Memory B cell (primary cell): Measurements from ENCODE around the gene RPTOR.
A peak's percentile ranks its signal among the peaks of the same experiment; 100 is the strongest.

Experiments used
- ATAC-seq: fragments of 150-1000 bp; cut with Tn5 transposase; 2 replicates; pipeline ENCODE4 v1.10.0; 2021; ENCODE audit warnings: low read depth, mild to moderate bottlenecking, moderate library complexity
- DNase-seq, 2 donors: peaks; one replicate each; pipeline ENCODE4 v3.0.0; 2022; ENCODE audit warnings: low spot score in 2 of 2
- H3K27ac Mint-ChIP-seq: one replicate; pipeline ENCODE4 v1.8.0; 2022; ENCODE audit warnings: mild to moderate bottlenecking, moderate library complexity, mixed read lengths
- H3K27me3 Mint-ChIP-seq: one replicate; pipeline ENCODE4 v1.8.0; 2022; ENCODE audit warnings: mixed read lengths
- H3K36me3 Mint-ChIP-seq: one replicate; pipeline ENCODE4 v1.8.0; 2022; ENCODE audit warnings: mild to moderate bottlenecking, mixed read lengths
- H3K4me1 Mint-ChIP-seq: one replicate; pipeline ENCODE4 v1.8.0; 2022; ENCODE audit warnings: mixed read lengths
- H3K4me3 Mint-ChIP-seq: one replicate; pipeline ENCODE4 v1.8.0; 2022; ENCODE audit warnings: mild to moderate bottlenecking, moderate library complexity, mixed read lengths
- H3K9me3 Mint-ChIP-seq: one replicate; pipeline ENCODE4 v1.8.0; 2022; ENCODE audit warnings: mixed read lengths

The RPTOR gene

GRCh38 chr17:80922580-80923160 lies 378.0 kb downstream of the RPTOR start:
- peaks cover 27% of the 10 kb centered on the region for H3K36me3 Mint-ChIP-seq
- H3K27ac Mint-ChIP-seq = no peak overlapping the region

GRCh38 chr17:80923211-80924110 lies 378.8 kb downstream of the RPTOR start:
- H3K9me3 Mint-ChIP-seq = no peaks in the 10 kb centered on the region
- no peaks in the 10 kb centered on the region for H3K27me3 Mint-ChIP-seq
- no peak overlapping the region for H3K4me3 Mint-ChIP-seq
- DNase-seq (no peak), ATAC-seq (no peak)
- H3K4me1 Mint-ChIP-seq = peaks cover 2% of the 10 kb centered on the region
- H3K27ac Mint-ChIP-seq = no peak overlapping the region
- peaks cover 26% of the 10 kb centered on the region for H3K36me3 Mint-ChIP-seq

More at GRCh38 chr17:80922580-80923160, 378.0 kb downstream of the RPTOR start:
- no peak overlapping the region for H3K4me3 Mint-ChIP-seq
- ATAC-seq (no peak), DNase-seq (no peak)
- H3K27me3 Mint-ChIP-seq = no peaks in the 10 kb centered on the region
- no peaks in the 10 kb centered on the region for H3K9me3 Mint-ChIP-seq
- H3K4me1 Mint-ChIP-seq = peaks cover 2% of the 10 kb centered on the region

- ATAC-seq = no peak
- Mint-ChIP-seq H3K9me3 (no peaks in the 10 kb centered on the region), H3K36me3 (peaks cover 22% of the 10 kb centered on the region), H3K27ac (no peak overlapping the region), H3K27me3 (no peaks in the 10 kb centered on the region), H3K4me1 (peaks cover 2% of the 10 kb centered on the region), H3K4me3 (no peak overlapping the region)
- DNase-seq = no peak
Measured at GRCh38 chr17:80924111-80924806, 379.6 kb downstream of the RPTOR start.

- no peak overlapping the region for H3K27ac Mint-ChIP-seq
- H3K4me3 Mint-ChIP-seq = no peak overlapping the region
- H3K27me3 Mint-ChIP-seq = no peaks in the 10 kb centered on the region
- DNase-seq = no peak
- peaks cover 25% of the 10 kb centered on the region for H3K36me3 Mint-ChIP-seq
- no peaks in the 10 kb centered on the region for H3K9me3 Mint-ChIP-seq
- ATAC-seq = no peak
- H3K4me1 Mint-ChIP-seq = peaks cover 5% of the 10 kb centered on the region
Measured at GRCh38 chr17:80924807-80925610, 380.4 kb downstream of the RPTOR start.

GRCh38 chr17:80925688-80926335 lies 381.2 kb downstream of the RPTOR start:
- peaks cover 8% of the 10 kb centered on the region for H3K4me1 Mint-ChIP-seq
- DNase-seq = no peak
- H3K27ac Mint-ChIP-seq = no peak overlapping the region
- ATAC-seq = no peak
- no peaks in the 10 kb centered on the region for H3K9me3 Mint-ChIP-seq
- H3K4me3 Mint-ChIP-seq = no peak overlapping the region
- no peaks in the 10 kb centered on the region for H3K27me3 Mint-ChIP-seq
- peaks cover 28% of the 10 kb centered on the region for H3K36me3 Mint-ChIP-seq

GRCh38 chr17:80926591-80927250 lies 382.1 kb downstream of the RPTOR start:
- Mint-ChIP-seq H3K4me1 (peaks cover 8% of the 10 kb centered on the region), H3K36me3 (peaks cover 28% of the 10 kb centered on the region), H3K4me3 (no peak overlapping the region), H3K27ac (no peak overlapping the region), H3K27me3 (no peaks in the 10 kb centered on the region), H3K9me3 (no peaks in the 10 kb centered on the region)
- no peak for ATAC-seq
- DNase-seq = no peak

- H3K27ac Mint-ChIP-seq = peak overlapping the region; percentile 7
- no peak for ATAC-seq
- H3K9me3 Mint-ChIP-seq = no peaks in the 10 kb centered on the region
- H3K36me3 Mint-ChIP-seq = peaks cover 30% of the 10 kb centered on the region
- H3K4me1 Mint-ChIP-seq = peaks cover 8% of the 10 kb centered on the region
- H3K27me3 Mint-ChIP-seq = no peaks in the 10 kb centered on the region
- H3K4me3 Mint-ChIP-seq = no peak overlapping the region
- no peak for DNase-seq
Measured at GRCh38 chr17:80927791-80928216, 383.2 kb downstream of the RPTOR start.

GRCh38 chr17:80929449-80929848 lies 384.8 kb downstream of the RPTOR start:
- peaks cover 6% of the 10 kb centered on the region for H3K4me1 Mint-ChIP-seq
- ATAC-seq = peak; percentile 92

GRCh38 chr17:80930335-80931279 lies 386.0 kb downstream of the RPTOR start:
- ATAC-seq (no peak), DNase-seq (no peak)
- Mint-ChIP-seq H3K4me1 (peaks cover 6% of the 10 kb centered on the region), H3K36me3 (peaks cover 22% of the 10 kb centered on the region), H3K27me3 (no peaks in the 10 kb centered on the region), H3K27ac (peak overlapping the region; percentile 24), H3K4me3 (no peak overlapping the region), H3K9me3 (no peaks in the 10 kb centered on the region)

More at GRCh38 chr17:80929449-80929848, 384.8 kb downstream of the RPTOR start:
- peak overlapping the region; percentile 24 for H3K27ac Mint-ChIP-seq
- no peak for DNase-seq
- no peaks in the 10 kb centered on the region for H3K27me3 Mint-ChIP-seq
- H3K4me3 Mint-ChIP-seq = no peak overlapping the region
- H3K9me3 Mint-ChIP-seq = no peaks in the 10 kb centered on the region
- H3K36me3 Mint-ChIP-seq = peaks cover 24% of the 10 kb centered on the region

- no peak overlapping the region for H3K27ac Mint-ChIP-seq
- DNase-seq (no peak), ATAC-seq (no peak)
- no peak overlapping the region for H3K4me3 Mint-ChIP-seq
- H3K4me1 Mint-ChIP-seq = peaks cover 6% of the 10 kb centered on the region
- H3K27me3 Mint-ChIP-seq = no peaks in the 10 kb centered on the region
- peaks cover 15% of the 10 kb centered on the region for H3K36me3 Mint-ChIP-seq
- no peaks in the 10 kb centered on the region for H3K9me3 Mint-ChIP-seq
Measured at GRCh38 chr17:80931421-80932265, 387.0 kb downstream of the RPTOR start.

GRCh38 chr17:80935526-80935925 lies 390.9 kb downstream of the RPTOR start:
- Mint-ChIP-seq H3K36me3 (peaks cover 3% of the 10 kb centered on the region), H3K4me3 (no peak overlapping the region), H3K4me1 (peaks cover 3% of the 10 kb centered on the region), H3K27ac (no peak overlapping the region), H3K9me3 (no peaks in the 10 kb centered on the region), H3K27me3 (no peaks in the 10 kb centered on the region)
- ATAC-seq = no peak
- no peak for DNase-seq
